DND-41 (cell line): Measurements from ENCODE around the gene SLC6A19.

Source experiments
- ATAC-seq: fragments of 200-7000 bp; cut with Tn5 transposase; 3 replicates; pipeline ENCODE4 v1.9.1; 2021; ENCODE audit warnings: low read depth; ENCODE audit not compliant: insufficient read depth
- DNase-seq: peaks from one replicate; pipeline ENCODE4 v3.0.0-alpha.2; 2020
- H2AFZ ChIP-seq: 2 replicates; pipeline ENCODE4 v1.6.0; 2012; ENCODE audit warnings: low read depth, low read length
- H3K27ac ChIP-seq: 2 replicates; pipeline ENCODE4 v1.5.1; 2012; ENCODE audit warnings: low read length, inconsistent platforms
- H3K27me3 ChIP-seq: fragments of 200-600 bp; sonication (generic); 2 replicates; pipeline ENCODE4 v1.6.0; 2012; ENCODE audit warnings: low read length, mild to moderate bottlenecking, inconsistent platforms; ENCODE audit not compliant: insufficient read depth, poor library complexity
- H3K36me3 ChIP-seq: 2 replicates; pipeline ENCODE4 v1.5.1; 2012; ENCODE audit warnings: low read length, inconsistent platforms; ENCODE audit not compliant: insufficient read depth
- H3K4me1 ChIP-seq: 2 replicates; pipeline ENCODE4 v1.5.1; 2012; ENCODE audit warnings: mild to moderate bottlenecking, low read length; ENCODE audit not compliant: insufficient read depth
- H3K4me2 ChIP-seq: 2 replicates; pipeline ENCODE4 v1.6.0; 2012; ENCODE audit warnings: mild to moderate bottlenecking, moderate library complexity, low read length, inconsistent platforms; ENCODE audit not compliant: insufficient read depth
- H3K4me3 ChIP-seq, 2 experiments: fragments of 200-600 bp in 1 of 2; shearing (Covaris generic) in 1 of 2; 2 replicates each; pipeline ENCODE4 v1.5.1; 2012 to 2016; ENCODE audit warnings: inconsistent platforms in 2 of 2, low read length in 2 of 2, mild to moderate bottlenecking in 2 of 2, low read depth in 1 of 2, moderate library complexity in 1 of 2
- H3K79me2 ChIP-seq: 2 replicates; pipeline ENCODE4 v1.6.0; 2012; ENCODE audit warnings: low read length, inconsistent platforms; ENCODE audit not compliant: insufficient read depth
- H3K9ac ChIP-seq: 2 replicates; pipeline ENCODE4 v1.6.0; 2012; ENCODE audit warnings: low read depth, mild to moderate bottlenecking, inconsistent platforms, low read length, moderate library complexity
- H3K9me3 ChIP-seq: 2 replicates; pipeline ENCODE4 v1.5.1; 2012; ENCODE audit warnings: low read length, moderate library complexity, mild to moderate bottlenecking, inconsistent platforms; ENCODE audit not compliant: insufficient read depth, severe bottlenecking
- H4K20me1 ChIP-seq: 2 replicates; pipeline ENCODE4 v1.6.0; 2012; ENCODE audit warnings: low read length; ENCODE audit not compliant: insufficient read depth
- CTCF ChIP-seq: IDR thresholded peaks from 2 replicates; pipeline ENCODE4 v1.5.1; 2012; ENCODE audit warnings: borderline replicate concordance, low read length, moderate library complexity, mild to moderate bottlenecking; ENCODE audit not compliant: poor library complexity, severe bottlenecking; ENCODE audit errors: extremely low read depth
- EZH2 ChIP-seq: IDR thresholded peaks from 3 replicates; pipeline ENCODE4 v1.6.1; 2012; ENCODE audit warnings: borderline replicate concordance, low read depth, mild to moderate bottlenecking, moderate library complexity, low read length, inconsistent platforms; ENCODE audit not compliant: severe bottlenecking

The SLC6A19 gene

GRCh38 chr5:1241509-1242080 is 40.2 kb downstream of the SLC6A19 start:
- Histone ChIP-seq H3K4me1 (no peaks in the 10 kb centered on the region), H3K36me3 (no peaks in the 10 kb centered on the region), H3K4me2 (no peak overlapping the region), H2AFZ (no peak overlapping the region), H3K4me3 (no peak overlapping the region), H3K9ac (no peak overlapping the region), H3K9me3 (peaks cover 2% of the 10 kb centered on the region), H3K27me3 (no peaks in the 10 kb centered on the region), H4K20me1 (no peaks in the 10 kb centered on the region), H3K27ac (no peak overlapping the region), H3K79me2 (no peaks in the 10 kb centered on the region)
- TF ChIP-seq EZH2 = no peak
- ATAC-seq (no peak), DNase-seq (no peak)

- Histone ChIP-seq H3K4me3 (no peak overlapping the region), H3K27me3 (no peaks in the 10 kb centered on the region), H2AFZ (no peak overlapping the region), H3K79me2 (no peaks in the 10 kb centered on the region), H3K36me3 (no peaks in the 10 kb centered on the region), H3K9ac (no peak overlapping the region), H4K20me1 (no peaks in the 10 kb centered on the region), H3K9me3 (no peaks in the 10 kb centered on the region), H3K27ac (no peak overlapping the region), H3K4me1 (no peaks in the 10 kb centered on the region), H3K4me2 (no peak overlapping the region)
- TF ChIP-seq CTCF (no peak), EZH2 (no peak)
- ATAC-seq (no peak), DNase-seq (no peak)
Observed at GRCh38 chr5:1242733-1243486, 41.5 kb downstream of the SLC6A19 start.

- Histone ChIP-seq H3K4me1 (no peaks in the 10 kb centered on the region), H3K9me3 (no peaks in the 10 kb centered on the region), H3K27me3 (no peaks in the 10 kb centered on the region), H3K4me3 (no peak overlapping the region), H3K4me2 (no peak overlapping the region), H2AFZ (no peak overlapping the region), H4K20me1 (peaks cover 2% of the 10 kb centered on the region; the same call in 1 of the 2 replicates), H3K79me2 (no peaks in the 10 kb centered on the region), H3K27ac (no peak overlapping the region), H3K36me3 (no peaks in the 10 kb centered on the region), H3K9ac (no peak overlapping the region)
- TF ChIP-seq CTCF (no peak), EZH2 (no peak)
- DNase-seq (no peak), ATAC-seq (no peak)
Observed at GRCh38 chr5:1243487-1244130, 42.2 kb downstream of the SLC6A19 start.

- Histone ChIP-seq H3K9me3 (no peaks in the 10 kb centered on the region), H3K4me2 (no peak overlapping the region), H3K4me3 (no peak overlapping the region), H3K27me3 (no peaks in the 10 kb centered on the region), H3K36me3 (no peaks in the 10 kb centered on the region), H3K9ac (no peak overlapping the region), H2AFZ (no peak overlapping the region), H4K20me1 (peaks cover 5% of the 10 kb centered on the region; the same call in 1 of the 2 replicates), H3K79me2 (no peaks in the 10 kb centered on the region), H3K4me1 (no peaks in the 10 kb centered on the region), H3K27ac (no peak overlapping the region)
- TF ChIP-seq EZH2 (no peak), CTCF (no peak)
- DNase-seq (no peak), ATAC-seq (no peak)
Observed at GRCh38 chr5:1244255-1244654, 42.9 kb downstream of the SLC6A19 start.
